ENCODE results near the gene TMEM156. TPM values are rescaled to one million over a fixed set of nuclear protein-coding genes. Genes with fewer than 3 reads are reported as not detected.

TMEM156 gene
- total and polyA plus RNA-seq, 2 donors (not counting 3 experiments of a cell fraction or from before 2014, with no cell fraction given), result 0.39 to 1.00 TPM

DNA sequence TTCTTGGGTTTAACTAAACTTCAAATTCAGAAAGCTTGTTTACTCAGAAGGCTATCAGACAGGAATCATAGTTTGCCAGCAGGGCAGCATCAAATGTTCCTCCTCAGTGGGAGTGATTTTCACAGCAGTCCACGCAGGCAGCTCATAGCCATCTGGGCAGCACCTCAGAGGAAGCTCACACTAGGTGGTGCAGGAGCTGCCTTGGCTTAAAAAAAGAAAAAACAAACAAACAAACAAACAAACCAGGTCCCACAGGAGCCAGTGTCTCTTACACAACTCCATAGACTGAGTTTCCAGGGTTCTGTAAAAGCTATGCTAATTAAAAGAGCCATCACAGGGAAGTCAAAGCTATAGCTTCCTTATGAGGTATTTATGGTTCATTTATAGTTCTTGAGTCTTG lies 19.3 kb upstream of the TMEM156 start:
- Histone ChIP-seq H4K20me1 (replicated peaks; ENCODE audit: control insufficient read depth, extremely low read depth, insufficient read depth, low read length) (no peaks in the 10 kb centered on the region), H3K9me1 (replicated peaks; ENCODE audit: control insufficient read depth, extremely low read depth, insufficient read depth, low read length) (no peaks in the 10 kb centered on the region), H3K36me3 (ENCODE audit: control insufficient read depth in 2 of 2, extremely low read depth in 1 of 2, insufficient read depth in 2 of 2, low read length in 2 of 2) (no peaks in the 10 kb centered on the region), H3K27ac (ENCODE audit: insufficient read depth, low read depth, low read length) (no peak overlapping the region), H3K4me2 (ENCODE audit: insufficient read depth, low read length) (no peak overlapping the region), H3K9me3 (replicated peaks; ENCODE audit: control insufficient read depth, insufficient read depth, low read length) (no peaks in the 10 kb centered on the region), H3K4me1 (ENCODE audit: control insufficient read depth, extremely low read depth, insufficient read depth, low read length) (peaks cover 2% of the 10 kb centered on the region), H3K4me3 (replicated peaks in 1 of 3; ENCODE audit: insufficient read depth in 1 of 3, low read depth in 1 of 3, low read length in 3 of 3) (no peak overlapping the region), H3K27me3 (ENCODE audit: control insufficient read depth in 2 of 2, insufficient read depth in 2 of 2, low read length in 2 of 2) (no peaks in the 10 kb centered on the region), H3K9ac (replicated peaks; ENCODE audit: extremely low read depth, insufficient read depth, low read length) (no peak overlapping the region), H3K79me2 (ENCODE audit: control insufficient read depth, insufficient read depth, low read length) (peaks cover 61% of the 10 kb centered on the region), H2AFZ (ENCODE audit: low read depth, low read length) (no peak overlapping the region)
- DNase-seq (ENCODE audit: low read depth, low spot score) (no peak), FAIRE-seq (no peak)
- TF ChIP-seq FOS (IDR thresholded peaks at IDR 0.05; ENCODE audit: borderline replicate concordance, insufficient read depth, low read length), result no peak
- no peak for TF ChIP-seq MYC (IDR thresholded peaks at IDR 0.05; ENCODE audit: low read depth, low read length)
- no peak for TF ChIP-seq POLR2A (IDR thresholded peaks at IDR 0.05; ENCODE audit: low read depth, low read length)
- TF ChIP-seq JUN (IDR thresholded peaks at IDR 0.05; ENCODE audit: borderline replicate concordance, insufficient read depth, insufficient read length, low read depth), result no peak
- TF ChIP-seq, protein P1, sequence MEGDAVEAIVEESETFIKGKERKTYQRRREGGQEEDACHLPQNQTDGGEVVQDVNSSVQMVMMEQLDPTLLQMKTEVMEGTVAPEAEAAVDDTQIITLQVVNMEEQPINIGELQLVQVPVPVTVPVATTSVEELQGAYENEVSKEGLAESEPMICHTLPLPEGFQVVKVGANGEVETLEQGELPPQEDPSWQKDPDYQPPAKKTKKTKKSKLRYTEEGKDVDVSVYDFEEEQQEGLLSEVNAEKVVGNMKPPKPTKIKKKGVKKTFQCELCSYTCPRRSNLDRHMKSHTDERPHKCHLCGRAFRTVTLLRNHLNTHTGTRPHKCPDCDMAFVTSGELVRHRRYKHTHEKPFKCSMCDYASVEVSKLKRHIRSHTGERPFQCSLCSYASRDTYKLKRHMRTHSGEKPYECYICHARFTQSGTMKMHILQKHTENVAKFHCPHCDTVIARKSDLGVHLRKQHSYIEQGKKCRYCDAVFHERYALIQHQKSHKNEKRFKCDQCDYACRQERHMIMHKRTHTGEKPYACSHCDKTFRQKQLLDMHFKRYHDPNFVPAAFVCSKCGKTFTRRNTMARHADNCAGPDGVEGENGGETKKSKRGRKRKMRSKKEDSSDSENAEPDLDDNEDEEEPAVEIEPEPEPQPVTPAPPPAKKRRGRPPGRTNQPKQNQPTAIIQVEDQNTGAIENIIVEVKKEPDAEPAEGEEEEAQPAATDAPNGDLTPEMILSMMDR (IDR thresholded peaks at IDR 0.05; ENCODE audit: extremely low read depth in 1 of 2, insufficient read depth in 1 of 2, low read depth in 1 of 2, low read length in 2 of 2), result no peak
- TF ChIP-seq, protein P2, sequence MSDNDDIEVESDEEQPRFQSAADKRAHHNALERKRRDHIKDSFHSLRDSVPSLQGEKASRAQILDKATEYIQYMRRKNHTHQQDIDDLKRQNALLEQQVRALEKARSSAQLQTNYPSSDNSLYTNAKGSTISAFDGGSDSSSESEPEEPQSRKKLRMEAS (IDR thresholded peaks at IDR 0.05; ENCODE audit: insufficient read depth, insufficient read length), result no peak
- TF ChIP-seq EZH2 (IDR thresholded peaks at IDR 0.05; ENCODE audit: borderline replicate concordance, low read depth, low read length, severe bottlenecking), result no peak
- no peak for TF ChIP-seq GATA2 (IDR thresholded peaks at IDR 0.05; ENCODE audit: insufficient read depth, insufficient read length, low read depth, low read length)
- no peak for TF ChIP-seq POLR2AphosphoS5 (IDR thresholded peaks at IDR 0.05; ENCODE audit: insufficient read depth, low read depth, low read length)
- ChIA-PET CTCF (interaction anchor here (1.1 to 2.3 kb wide), 6 partner anchors 9 to 82 kb away, joined by 3 to 7 read pairs (median 4); no protein-coding TSS in a partner anchor), POLR2A (interaction anchor here (0.6 kb wide), 1 partner anchor 65 kb away, joined by 3 read pairs; no protein-coding TSS in a partner anchor)
- dilution Hi-C loops (cut with MboI; ENCODE audit: extremely low pct_ligation_motif_present, low sequenced_read_pairs), result no loop called here
- no TSS peak for BruUV-seq (replicated peaks)
- intact Hi-C loops (cut with micrococcal nuclease), result no loop called here
